ENCODE measurements around the gene ATP6V0A1. TPM values are rescaled to one million over a fixed set of nuclear protein-coding genes. Genes with fewer than 3 reads are reported as not detected.
A peak's percentile ranks its signal among the peaks of the same experiment; 100 is the strongest.

Gene ATP6V0A1
- total and polyA plus RNA-seq, 2 of the 4 experiments (the other 2 are of a cell fraction), result 18.8 to 34.0 TPM

DNA sequence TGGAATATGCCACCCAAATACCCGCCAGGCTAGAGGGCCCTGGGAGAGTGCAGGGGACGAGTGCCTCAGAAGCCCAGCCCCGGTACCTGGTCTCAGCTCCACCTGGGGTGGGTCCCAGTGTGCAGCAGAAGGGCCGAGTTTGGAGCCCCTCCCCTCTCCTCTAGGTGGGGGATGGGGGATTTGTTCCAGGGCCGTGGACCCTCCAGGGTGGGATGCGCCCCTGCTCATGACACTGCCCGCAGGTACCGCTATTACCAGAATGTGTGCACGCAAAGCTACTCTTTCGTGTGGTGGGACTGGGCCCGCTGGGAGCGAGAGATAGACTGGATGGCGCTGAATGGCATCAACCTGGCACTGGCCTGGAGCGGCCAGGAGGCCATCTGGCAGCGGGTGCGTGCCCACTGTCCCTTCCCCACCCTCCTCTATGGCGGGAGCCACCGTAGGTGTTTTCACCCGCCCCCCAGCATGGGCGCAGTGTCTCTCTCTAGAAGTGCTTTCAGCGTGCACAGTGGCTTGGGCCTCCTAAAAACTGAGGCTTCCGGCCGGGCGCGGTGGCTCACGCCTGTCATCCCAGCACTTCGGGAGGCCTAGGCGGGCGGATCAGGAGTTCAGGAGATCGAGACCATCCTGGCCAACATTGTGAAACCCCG is 78.6 kb downstream of the ATP6V0A1 start (continued):
- TF ChIP-seq MXI1 (IDR thresholded peaks at IDR 0.05; ENCODE audit: borderline replicate concordance, low read depth, low read length), result no peak

DNA sequence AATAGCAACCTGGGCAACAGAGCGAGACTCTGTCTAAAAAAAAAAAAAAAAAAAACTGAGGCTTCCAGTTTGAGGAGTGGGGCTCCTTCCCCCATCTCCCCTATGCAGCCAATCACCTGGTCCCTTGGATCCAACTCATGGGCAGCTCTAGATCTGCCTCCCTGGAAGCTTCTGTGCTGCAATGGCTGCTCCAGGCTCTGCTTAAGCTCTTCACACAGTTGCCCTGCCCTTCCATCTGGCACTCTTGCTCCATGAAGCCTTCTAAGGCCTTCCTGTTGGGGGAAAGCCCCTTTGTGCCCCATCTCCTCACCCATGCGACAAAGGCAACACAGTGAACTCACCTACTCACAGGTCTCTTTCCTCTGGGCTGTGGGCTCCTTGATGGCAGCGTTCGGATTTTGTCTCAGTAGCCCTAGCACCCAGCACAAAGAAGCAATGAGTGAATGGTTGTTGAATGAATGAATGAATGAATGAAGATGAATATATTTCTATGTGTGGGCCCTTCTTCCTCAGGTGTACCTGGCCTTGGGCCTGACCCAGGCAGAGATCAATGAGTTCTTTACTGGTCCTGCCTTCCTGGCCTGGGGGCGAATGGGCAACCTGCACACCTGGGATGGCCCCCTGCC is 79.3 kb downstream of the ATP6V0A1 start:
- Histone ChIP-seq H3K23ac (ENCODE audit: low read depth, low read length) (no peak overlapping the region), H3K27ac (ENCODE audit: insufficient read depth, low read length) (no peak overlapping the region), H4K91ac (ENCODE audit: insufficient read depth, low read depth, low read length) (no peak overlapping the region), H2BK15ac (ENCODE audit: low read depth, low read length) (no peak overlapping the region), H2BK5ac (ENCODE audit: low read depth, low read length, poor library complexity, severe bottlenecking) (no peak overlapping the region), H3K79me1 (ENCODE audit: low read depth in 1 of 2, low read length in 2 of 2) (peaks cover 16 to 32% of the 10 kb centered on the region in 2 experiments), H3K4ac (ENCODE audit: low read depth, low read length) (no peak overlapping the region), H3K9ac (ENCODE audit: low read depth, low read length) (no peak overlapping the region), H3K36me3 (ENCODE audit: control insufficient read depth, insufficient read depth, low read length) (peaks cover 33% of the 10 kb centered on the region), H2AFZ (replicated peaks; ENCODE audit: low read length, poor library complexity) (no peak overlapping the region), H2AK5ac (ENCODE audit: low read depth, low read length) (peak overlapping the region; percentile 53; the same call in 1 of the 2 replicates), H3K27me3 (ENCODE audit: control insufficient read depth, insufficient read depth, low read length) (no peaks in the 10 kb centered on the region), H2BK120ac (ENCODE audit: low read depth, low read length) (no peak overlapping the region), H3K4me1 (ENCODE audit: control insufficient read depth, insufficient read depth, low read length) (peaks cover 10% of the 10 kb centered on the region), H3K14ac (replicated peaks; ENCODE audit: low read depth, low read length) (no peak overlapping the region), H3K4me3 (ENCODE audit: insufficient read depth, low read depth, low read length) (no peak overlapping the region), H3K56ac (ENCODE audit: extremely low read depth, insufficient read depth, low read length) (no peak overlapping the region), H3K4me2 (ENCODE audit: low read depth, low read length) (no peak overlapping the region), H4K5ac (ENCODE audit: low read depth, low read length) (no peak overlapping the region), H4K8ac (ENCODE audit: low read depth in 2 of 2, low read length in 2 of 2) (no peak overlapping the region; a peak in 1 of 4 replicates), H3K9me3 (ENCODE audit: control insufficient read depth, insufficient read depth, low read length) (no peaks in the 10 kb centered on the region), H3K18ac (ENCODE audit: low read depth, low read length) (no peak overlapping the region), H3K9me1 (ENCODE audit: insufficient read depth, low read length) (peaks cover 26% of the 10 kb centered on the region), H4K20me1 (ENCODE audit: insufficient read depth, low read length) (peaks cover 9% of the 10 kb centered on the region; the same call in 1 of the 2 replicates), H2AK9ac (replicated peaks; ENCODE audit: low read depth, low read length, poor library complexity) (peak overlapping the region; percentile 31), H2BK20ac (ENCODE audit: low read depth, low read length) (no peak overlapping the region)
- CTCF ChIA-PET, result interaction anchor here (0.6 kb wide), 2 partner anchors 141 to 367 kb away, joined by 3 read pairs; no protein-coding TSS in a partner anchor
- POLR2A ChIA-PET (ENCODE audit: unreplicated experiment), result no interaction called here
- in situ Hi-C loops (cut with MboI; ENCODE audit: low sequenced_read_pairs) (no loop called here), intact Hi-C loops (cut with micrococcal nuclease) (no loop called here), dilution Hi-C loops (cut with HindIII; ENCODE audit: low sequenced_read_pairs, unreplicated experiment) (no loop called here)
- WGBS, 2 experiments (ENCODE audit: extremely low coverage in 2 of 2, insufficient read length in 1 of 2), result 100% methylated on average over 1 of the region's 5 CpGs; no CpG with 5 or more reads in 1 of the 2 experiments
- ATAC-seq (ENCODE audit: low read depth) (no peak), DNase-seq (no peak)
- TSS peak; percentile 27 for BruUV-seq (replicated peaks)
- TF ChIP-seq SMC3 (IDR thresholded peaks at IDR 0.05; ENCODE audit: low read depth, low read length) (no peak), CHD1 (IDR thresholded peaks at IDR 0.05; ENCODE audit: low read depth, low read length) (no peak), FOS (IDR thresholded peaks at IDR 0.05; ENCODE audit: low read depth, low read length) (no peak), MAFK (IDR thresholded peaks at IDR 0.05; ENCODE audit: low read depth, low read length) (no peak), NFE2L2 (IDR thresholded peaks at IDR 0.05; ENCODE audit: low read depth, low read length) (no peak), RCOR1 (IDR thresholded peaks at IDR 0.05; ENCODE audit: insufficient replicate concordance, low read length) (no peak), MAZ (IDR thresholded peaks at IDR 0.05; ENCODE audit: borderline replicate concordance, low read depth, low read length) (no peak), MXI1 (IDR thresholded peaks at IDR 0.05; ENCODE audit: borderline replicate concordance, low read depth, low read length) (no peak), RAD21 (IDR thresholded peaks at IDR 0.05; ENCODE audit: low read length) (no peak), RFX5 (IDR thresholded peaks at IDR 0.05; ENCODE audit: low read depth, low read length) (no peak), BHLHE40 (IDR thresholded peaks at IDR 0.05; ENCODE audit: low read depth, low read length) (no peak), CEBPB (IDR thresholded peaks at IDR 0.05; ENCODE audit: low read depth, low read length) (no peak)
- TF ChIP-seq, protein P1, sequence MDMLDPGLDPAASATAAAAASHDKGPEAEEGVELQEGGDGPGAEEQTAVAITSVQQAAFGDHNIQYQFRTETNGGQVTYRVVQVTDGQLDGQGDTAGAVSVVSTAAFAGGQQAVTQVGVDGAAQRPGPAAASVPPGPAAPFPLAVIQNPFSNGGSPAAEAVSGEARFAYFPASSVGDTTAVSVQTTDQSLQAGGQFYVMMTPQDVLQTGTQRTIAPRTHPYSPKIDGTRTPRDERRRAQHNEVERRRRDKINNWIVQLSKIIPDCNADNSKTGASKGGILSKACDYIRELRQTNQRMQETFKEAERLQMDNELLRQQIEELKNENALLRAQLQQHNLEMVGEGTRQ (IDR thresholded peaks at IDR 0.05; ENCODE audit: low read depth, low read length), result no peak
- TF ChIP-seq, protein P2, sequence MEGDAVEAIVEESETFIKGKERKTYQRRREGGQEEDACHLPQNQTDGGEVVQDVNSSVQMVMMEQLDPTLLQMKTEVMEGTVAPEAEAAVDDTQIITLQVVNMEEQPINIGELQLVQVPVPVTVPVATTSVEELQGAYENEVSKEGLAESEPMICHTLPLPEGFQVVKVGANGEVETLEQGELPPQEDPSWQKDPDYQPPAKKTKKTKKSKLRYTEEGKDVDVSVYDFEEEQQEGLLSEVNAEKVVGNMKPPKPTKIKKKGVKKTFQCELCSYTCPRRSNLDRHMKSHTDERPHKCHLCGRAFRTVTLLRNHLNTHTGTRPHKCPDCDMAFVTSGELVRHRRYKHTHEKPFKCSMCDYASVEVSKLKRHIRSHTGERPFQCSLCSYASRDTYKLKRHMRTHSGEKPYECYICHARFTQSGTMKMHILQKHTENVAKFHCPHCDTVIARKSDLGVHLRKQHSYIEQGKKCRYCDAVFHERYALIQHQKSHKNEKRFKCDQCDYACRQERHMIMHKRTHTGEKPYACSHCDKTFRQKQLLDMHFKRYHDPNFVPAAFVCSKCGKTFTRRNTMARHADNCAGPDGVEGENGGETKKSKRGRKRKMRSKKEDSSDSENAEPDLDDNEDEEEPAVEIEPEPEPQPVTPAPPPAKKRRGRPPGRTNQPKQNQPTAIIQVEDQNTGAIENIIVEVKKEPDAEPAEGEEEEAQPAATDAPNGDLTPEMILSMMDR (conservative IDR thresholded peaks at IDR 0.05; ENCODE audit: low read depth, low read length), result no peak

All from IMR-90 (cell line).